GM18511 (cell line): Measurements from ENCODE around the gene STMN1.

ENCODE experiments used
- ATAC-seq: cut with Tn5 transposase; IDR thresholded peaks from one replicate; pipeline ENCODE4 v1.9.1; 2021; ENCODE audit warnings: mild to moderate bottlenecking, moderate library complexity; ENCODE audit not compliant: unreplicated experiment

The STMN1 gene

DNA sequence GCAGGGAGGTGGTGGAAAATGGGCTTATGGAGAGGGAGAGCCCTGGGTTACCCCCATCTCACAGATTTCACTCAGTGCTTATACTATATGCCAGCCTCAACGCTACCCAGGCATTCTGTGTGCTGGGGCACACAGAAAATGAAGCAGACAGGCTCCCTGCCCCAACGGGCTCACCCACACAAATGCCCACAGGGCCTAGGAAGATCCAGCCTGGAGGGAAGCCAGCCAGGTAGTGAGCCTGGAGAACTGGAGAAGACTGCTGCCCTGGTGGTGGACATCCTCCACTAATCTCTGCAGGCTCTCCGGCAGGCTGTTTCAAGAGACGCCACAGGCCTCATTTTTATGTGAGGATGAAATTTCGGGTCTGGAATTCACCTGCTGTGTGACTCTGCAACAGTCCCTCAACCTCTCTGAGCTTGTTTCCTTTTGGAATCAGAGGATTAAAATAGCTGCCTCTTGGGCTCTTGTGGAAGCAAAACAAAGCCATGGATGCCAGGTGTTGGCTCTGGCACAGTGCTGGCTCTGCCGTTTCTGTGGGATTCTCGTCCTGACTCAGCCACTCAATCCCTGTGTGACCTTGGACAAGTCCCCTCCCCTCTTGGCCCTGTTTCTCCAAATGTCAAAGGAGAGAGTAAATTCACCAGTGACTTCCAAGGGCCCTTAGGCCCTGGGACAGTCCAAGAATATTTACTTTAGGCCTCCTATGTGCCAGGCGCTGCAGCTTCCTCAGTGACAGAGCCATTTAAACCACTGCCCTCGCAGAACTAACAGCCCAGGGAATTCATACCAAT is 34.3 kb downstream of the STMN1 start:
- ATAC-seq, result no peak

DNA sequence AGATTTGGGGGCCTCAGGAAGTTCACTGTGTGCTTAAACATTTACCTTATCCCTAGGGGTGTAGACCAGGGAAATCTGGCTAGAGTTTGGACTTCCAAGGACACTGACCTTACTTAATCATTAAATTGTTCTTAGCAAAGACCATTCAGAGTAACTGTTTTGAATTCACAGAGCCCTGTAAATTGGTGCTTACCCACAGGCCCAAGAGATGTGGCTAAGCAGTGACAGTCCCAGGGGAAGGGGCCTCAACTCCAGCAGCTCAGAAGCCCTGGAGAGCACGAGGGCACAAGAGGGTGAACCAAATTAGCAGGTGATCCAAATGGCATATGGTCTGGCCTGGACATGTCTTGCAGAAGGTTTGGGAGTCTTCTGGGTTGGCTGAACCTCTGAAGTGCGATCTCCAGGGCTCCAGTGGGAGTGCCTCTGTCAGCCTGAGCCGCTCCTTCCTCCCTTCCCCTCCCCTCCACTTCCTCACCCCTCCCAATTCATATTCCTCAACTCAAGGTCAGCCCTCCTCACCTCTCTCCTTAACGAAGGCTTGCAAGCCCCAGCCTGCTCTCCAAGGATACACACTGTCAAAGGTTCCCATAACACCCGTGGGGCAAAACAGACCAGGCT is 35.0 kb downstream of the STMN1 start:
- ATAC-seq, result no peak

DNA sequence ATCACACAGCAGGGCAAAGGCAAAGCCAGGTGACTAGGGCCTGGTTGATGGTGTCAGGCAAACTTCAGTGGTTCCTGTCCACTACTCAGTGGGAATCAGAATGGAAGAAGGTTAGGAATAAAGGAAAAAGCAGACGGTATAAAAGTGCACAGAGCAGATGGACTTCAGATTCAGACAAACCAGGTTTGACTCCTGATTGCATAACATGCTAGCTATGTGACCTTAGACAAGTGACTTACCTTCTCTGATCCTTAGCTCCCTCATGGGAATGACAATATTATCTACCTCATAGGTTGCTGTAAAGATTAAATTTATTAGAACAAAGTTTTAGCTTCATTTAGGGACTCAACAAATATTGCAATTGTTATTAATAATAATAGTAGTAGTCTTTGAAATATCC is 35.6 kb downstream of the STMN1 start:
- ATAC-seq, result no peak

DNA sequence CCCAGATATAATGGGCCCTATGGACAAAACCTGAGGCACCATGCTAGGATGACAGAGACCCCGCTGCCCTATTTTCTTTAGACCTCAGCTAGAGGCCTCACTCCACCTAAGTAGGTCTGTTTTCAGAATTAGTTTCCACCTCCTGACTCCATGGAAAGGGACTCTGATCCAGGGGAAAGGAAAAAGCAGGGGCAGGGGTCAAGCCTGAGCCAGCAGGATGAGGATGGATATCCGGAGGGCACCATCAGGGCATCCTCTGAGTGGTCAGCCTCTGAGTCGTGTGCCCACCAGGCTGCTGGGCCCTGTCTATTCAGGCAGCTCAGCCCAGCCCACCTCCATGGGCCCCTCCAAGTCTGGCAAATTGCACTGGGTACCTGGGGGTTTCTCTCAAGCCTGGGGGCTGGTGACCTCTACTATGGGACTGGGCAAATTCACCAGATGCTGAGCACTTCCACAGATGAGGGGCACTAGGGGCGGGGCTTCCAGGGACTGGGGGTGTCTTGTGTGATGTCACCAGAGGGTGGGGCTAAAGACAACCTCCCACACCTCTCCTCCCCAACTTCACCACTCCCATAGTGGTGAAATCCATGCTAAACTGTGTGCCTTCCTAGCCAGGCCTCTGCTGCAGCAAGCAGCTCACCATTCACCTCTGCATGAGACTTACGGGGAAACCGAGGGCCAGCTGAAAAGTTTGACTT is 36.2 kb downstream of the STMN1 start:
- ATAC-seq, result no peak

DNA sequence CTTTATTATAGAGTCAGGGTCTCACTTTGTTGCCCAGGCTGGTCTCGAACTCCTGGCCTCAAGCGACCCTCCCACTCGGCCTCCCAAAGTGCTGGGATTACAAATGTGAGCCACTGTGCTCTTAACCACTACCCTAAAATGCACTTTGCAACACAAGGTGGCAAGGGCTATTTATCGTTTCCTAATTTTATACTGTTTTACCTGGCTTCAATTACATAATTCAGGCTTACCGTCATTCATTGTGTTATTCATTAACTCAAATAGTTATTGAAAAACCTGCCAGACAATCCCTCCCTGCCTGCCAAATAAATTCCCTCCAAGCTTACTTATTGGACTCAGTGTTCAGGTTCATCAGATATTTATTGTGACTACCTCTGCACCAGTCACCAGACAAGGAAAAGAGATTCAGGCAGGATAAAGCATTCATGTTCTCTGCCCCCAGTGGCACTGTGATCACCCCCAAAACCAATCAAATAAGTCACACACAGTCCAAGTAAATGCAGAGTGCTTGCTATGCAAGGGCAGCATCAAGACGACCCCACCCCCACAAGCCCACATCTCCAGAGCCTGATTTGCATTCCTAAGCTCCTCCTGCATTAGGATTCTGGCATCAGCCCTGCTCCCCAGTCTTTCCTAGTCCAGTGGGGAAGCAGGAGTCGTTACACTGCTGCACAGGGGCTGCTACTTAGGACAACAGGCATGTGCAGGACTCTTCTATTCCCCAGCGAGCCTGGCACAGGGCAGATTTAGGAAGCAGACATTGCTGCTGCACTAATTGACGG is 38.8 kb downstream of the STMN1 start:
- ATAC-seq, result no peak

DNA sequence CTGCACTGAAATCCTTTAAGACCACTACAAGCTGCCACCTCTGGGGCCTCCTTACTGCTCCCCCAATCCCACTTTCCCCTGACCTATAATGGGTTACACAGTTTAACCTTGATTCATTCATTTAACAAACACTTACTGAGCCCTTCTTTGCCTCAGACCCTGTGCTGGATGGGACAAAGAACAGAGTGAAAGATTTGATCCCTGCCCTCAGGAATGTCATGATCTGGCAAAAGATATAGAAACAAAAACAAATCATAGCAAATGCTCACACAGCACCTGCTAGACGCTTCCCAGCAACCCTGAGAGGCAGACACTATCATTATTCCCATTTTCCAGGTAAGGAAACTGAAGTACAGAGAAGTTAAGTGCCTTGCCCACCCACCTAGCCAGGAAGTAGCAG is 39.9 kb downstream of the STMN1 start:
- no peak for ATAC-seq

DNA sequence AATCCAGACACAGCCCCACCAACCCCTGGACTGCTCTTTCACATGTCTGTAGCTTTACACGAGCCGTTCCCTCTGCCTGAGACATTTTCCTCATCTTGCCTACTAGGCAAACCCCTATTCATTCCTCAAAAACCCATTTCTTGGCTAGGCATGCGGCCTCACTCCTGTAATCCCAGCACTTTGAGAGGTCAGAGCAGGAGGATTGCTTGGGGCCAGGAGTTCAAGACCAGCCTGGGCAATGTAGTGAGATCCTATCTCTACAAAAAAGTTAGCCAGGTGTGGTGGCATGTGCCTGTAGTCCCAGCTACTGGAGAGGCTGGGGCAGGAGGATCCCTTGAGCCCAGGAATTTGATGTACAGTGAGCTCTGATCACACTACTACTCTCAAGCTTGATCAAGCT is 41.8 kb downstream of the STMN1 start:
- no peak for ATAC-seq

DNA sequence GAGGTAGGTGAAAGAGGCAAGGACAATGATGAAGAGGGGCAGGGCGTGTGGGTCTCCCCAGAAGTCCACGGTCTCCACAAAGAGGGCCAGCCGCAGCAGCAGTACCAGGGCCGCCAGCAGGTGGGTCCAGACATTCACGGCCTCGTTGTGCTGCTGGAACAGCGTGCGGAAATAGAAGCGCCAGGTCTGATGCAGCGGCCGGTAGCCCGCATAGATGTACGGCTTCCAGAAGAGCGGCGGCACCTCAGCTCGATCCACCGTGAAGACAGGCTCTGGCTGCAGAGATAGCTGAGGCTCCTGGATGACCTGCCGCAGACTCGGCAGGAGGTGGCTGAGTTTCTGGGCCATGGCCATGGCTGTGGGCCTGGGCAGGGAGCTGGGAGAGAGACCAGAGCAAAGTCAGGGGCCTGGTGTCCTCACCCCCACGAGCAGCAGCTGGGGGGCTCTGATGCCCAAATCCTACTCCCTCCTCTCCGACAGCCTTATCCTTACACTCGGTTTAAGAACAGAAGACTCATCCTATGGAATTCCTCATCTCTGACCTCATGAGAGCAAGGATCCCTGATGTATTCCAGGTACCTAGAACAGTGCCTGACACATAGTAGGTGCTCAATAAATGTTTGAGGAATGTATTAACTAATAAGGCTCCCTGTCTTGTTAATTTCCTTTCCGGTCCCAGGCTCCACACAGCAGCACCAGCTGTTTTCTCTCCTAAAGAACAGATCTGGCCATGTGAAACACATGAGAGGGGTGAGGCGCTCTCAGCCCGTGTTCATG is 42.5 kb downstream of the STMN1 start:
- ATAC-seq, result no peak

DNA sequence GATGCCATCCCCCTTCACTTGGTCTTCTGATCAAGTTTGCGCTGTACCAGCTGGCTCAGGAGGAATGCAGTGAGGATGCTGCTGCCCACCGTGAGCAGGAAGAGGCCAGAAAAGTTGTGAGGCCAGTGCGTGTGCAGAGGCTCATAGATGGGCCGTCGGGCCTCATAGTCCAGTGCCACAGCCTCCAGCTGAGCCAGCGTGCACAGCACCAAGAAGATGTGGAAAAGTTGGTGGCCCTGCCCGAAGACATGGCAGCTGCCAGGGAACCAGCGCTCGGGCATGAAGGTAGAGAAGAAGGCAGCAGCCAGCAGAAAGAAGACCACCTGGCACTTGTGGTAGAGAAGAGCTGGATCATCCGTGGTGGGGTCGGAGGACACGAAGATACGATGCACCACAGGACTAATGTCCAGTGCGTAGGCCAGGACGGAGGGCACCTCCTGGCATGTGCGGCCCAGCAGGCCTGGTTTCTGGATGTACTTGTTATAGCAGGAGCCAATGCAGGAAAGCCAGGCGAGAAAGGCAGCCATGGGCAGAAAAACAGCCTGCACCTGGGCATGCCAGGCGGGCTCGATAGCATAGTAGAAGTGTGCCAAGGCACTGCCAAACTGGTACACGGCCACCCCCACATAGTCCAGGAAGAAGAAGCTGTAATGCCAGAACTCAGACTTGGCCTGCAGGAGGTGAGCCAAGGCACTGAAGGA is 43.3 kb downstream of the STMN1 start:
- no peak for ATAC-seq

DNA sequence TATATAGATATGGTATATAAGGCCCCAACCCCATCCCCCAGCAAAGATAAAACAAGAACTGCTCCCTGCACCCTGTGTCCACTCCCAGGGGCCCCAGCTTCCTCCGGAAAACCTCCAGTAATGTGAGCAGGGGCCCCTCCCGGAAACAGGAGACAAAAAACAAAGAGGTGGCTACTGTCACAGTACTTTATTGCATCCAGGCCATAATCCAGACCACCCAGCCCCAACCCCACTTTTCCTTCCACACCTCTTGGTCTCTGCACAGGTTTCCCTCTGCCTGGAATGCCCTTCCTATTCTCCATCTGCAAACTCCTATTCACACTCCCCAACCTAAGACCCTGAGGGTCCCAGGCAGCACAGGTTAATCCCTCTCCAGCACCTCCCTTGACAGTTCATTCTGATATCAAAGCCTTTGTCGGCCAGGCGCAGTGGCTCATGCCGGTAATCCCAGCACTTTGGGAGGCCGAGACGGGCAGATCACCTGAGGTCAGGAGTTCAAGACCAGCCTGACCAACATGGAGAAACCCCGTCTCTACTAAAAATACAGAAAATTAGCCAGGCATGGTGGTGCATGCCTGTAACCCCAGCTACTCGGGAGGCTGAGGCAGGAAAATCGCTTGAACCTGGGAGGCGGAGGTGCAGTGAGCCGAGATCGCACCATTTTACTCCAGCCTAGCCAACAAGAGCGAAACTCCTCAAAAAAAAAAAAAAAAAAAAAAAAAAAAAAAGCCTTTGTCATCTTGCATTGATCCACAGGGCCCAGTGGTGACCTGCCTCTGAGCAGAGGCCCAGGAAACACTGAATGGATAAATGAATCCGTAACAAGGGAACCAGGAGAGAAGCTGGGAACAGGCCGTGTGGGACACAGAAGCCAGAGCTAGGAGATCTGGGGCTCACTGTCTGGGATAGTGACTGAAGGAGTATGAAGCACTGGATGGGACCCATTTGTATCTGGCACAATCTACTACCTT is 44.6 kb downstream of the STMN1 start:
- no peak for ATAC-seq

DNA sequence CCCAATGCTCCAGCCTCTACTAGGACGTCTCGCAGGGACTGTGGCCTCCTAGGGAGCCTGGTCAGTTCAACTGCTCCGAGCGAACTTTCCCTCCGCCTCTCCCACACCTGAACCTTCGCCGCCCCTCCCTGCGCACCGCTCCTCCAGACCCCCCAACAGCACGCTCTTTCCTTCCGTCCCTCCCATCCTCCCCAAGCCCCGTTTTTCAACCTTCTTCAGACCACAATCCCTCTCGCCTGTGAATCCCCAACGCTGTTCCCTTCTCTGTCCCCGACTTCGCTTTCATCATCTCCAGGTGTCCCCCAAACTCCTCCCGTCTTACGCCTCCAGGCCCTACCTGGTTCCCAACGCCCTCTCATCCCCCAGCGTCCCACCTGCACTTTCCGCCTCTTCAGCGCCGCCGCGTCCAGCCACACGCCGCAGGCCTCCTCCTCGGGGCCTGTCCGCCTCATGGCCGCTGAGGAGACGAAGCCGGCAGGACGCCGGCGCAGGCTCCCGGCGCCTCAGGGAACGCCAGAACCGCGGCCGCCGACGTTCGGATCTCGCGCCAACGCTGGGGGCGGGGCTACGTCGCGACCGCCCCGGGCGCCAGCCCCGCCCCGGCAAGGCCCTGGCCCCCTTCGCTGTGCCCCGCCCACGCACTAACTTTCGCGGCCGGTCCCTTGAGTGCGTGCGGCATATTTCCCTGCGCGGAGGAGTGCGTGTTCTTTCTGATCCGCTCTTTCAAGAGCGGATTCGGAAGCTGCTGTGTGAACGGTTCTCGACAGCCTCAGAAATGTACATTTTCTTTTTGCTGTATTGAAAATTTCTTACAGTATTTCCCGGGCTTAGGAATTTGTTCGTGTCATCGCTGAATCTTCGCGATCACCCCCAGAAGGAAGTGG is 47.1 kb downstream of the STMN1 start, which contains the start of gene AUNIP:
Gene AUNIP (minus strand): TSS at position 552 of the 884 bp plus-strand sequence. CDS start 100 bp downstream, at position 452.
- ATAC-seq, result peak; percentile 87

DNA sequence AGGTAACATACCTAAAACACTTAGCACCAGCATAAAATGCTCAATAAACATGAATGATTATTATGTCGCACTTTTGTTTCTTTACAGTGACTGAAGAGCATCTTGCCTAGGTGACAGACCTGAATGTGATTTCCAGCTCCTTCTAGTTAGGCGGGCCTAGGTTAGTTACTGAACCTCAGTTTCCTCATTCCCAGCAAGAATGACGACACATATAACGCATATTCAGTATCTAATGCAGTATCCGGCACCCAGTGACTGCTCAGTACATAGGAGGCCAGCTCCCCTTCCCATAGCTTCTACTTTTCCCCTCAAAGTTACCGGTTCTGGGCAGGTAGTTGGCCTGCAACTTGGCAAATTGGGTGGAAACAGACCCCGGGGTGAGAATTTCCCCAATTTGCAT is 47.7 kb downstream of the STMN1 start:
- no peak for ATAC-seq

DNA sequence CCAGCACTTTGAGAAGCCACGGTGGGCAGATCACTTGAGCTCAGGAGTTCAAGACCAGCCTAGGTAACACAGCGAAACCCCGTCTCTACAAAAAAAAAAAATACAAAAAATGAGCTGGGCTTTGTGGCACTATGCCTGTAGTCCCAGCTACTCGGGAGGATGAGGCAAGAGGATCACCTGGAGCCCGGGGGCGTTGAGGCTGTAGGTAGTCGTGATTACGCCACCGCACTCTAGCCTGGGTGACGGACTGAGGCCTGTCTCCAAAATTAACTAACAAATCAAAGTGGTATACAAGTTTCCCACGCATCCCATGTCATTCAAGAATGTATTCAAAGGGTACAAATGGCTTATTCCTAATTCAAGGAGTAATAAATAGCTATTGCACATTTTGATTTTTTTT is 49.4 kb downstream of the STMN1 start:
- no peak for ATAC-seq

DNA sequence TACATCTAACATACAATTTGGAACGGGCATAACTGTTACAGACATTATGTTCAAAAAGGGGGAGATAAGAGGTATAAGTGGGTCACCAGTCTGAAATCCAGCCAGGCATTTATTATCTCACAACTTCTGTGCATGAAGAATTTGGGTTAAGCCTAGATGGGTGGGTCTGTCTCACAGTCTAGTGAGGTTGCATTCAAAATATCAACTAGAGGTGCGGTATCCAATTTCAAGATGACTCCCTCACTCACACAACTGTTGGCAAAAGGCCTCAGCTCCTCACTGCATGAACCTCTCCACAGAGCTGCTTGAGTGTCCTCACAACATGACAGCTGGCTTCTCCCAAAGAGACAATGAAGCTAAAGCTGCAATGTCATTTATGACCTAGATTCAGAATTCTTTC is 51.7 kb downstream of the STMN1 start:
- no peak for ATAC-seq
